ENCODE results near the gene ZNF469. TPM values are rescaled to one million over a fixed set of nuclear protein-coding genes. Genes with fewer than 3 reads are reported as not detected.
A peak's percentile ranks its signal among the peaks of the same experiment; 100 is the strongest.

Gene ZNF469
- 1 to 10 TPM; 4.5 to 5.8 (median 4.9) TPM for total RNA-seq
- 1.3 TPM for total RNA-seq (2013)

- no peaks in the 10 kb centered on the region for H3K9me3 ChIP-seq (ENCODE audit: control insufficient read depth, insufficient read depth, low read length)
- DNase-seq, result no peak
- H3K4me1 Mint-ChIP-seq, result peaks cover 0 to 4% of the 10 kb centered on the region in 2 donors
- peaks cover 15 to 28% of the 10 kb centered on the region in 2 donors for H3K27me3 Mint-ChIP-seq (ENCODE audit: low read depth in 2 of 2)
- no peaks in the 10 kb centered on the region for H3K36me3 ChIP-seq (ENCODE audit: control insufficient read depth, insufficient read depth, low read length)
- WGBS (ENCODE audit: insufficient coverage), result 10% methylated on average over 87 of the region's 87 CpGs
- ATAC-seq, result peak in 1 of 3 donors; percentile 58
- peak within 1 kb of the TSS; percentile 41 for H3K4me3 Mint-ChIP-seq
- H3K9me3 Mint-ChIP-seq, result no peaks in the 10 kb centered on the region
- H3K4me3 ChIP-seq (ENCODE audit: low read length), result no peak within 1 kb of the TSS
- no peak within 1 kb of the TSS for H3K27ac Mint-ChIP-seq
- H3K36me3 Mint-ChIP-seq, result no peaks in the 10 kb centered on the region
- no peak within 1 kb of the TSS for H3K27ac ChIP-seq (ENCODE audit: low read length)
- H3K27me3 ChIP-seq (ENCODE audit: control insufficient read depth, insufficient read depth, low read length), result peaks cover 24% of the 10 kb centered on the region
- intact Hi-C loops (cut with micrococcal nuclease), result no loop called here
- no peak for TF ChIP-seq CTCF (IDR thresholded peaks at IDR 0.05)
- H3K4me1 ChIP-seq (ENCODE audit: control insufficient read depth, insufficient read depth, low read length), result peaks cover 7% of the 10 kb centered on the region
Measured at GRCh38 chr16:88382491-88383400, at the start of gene ZNF469. ZNF469 (plus strand) TSS chr16:88382959; CDS start chr16:88427471, 44,512 bp downstream.

GRCh38 chr16:88333848-88334777 is 48.6 kb upstream of the ZNF469 start:
- no peaks in the 10 kb centered on the region for H3K36me3 ChIP-seq (ENCODE audit: control insufficient read depth, insufficient read depth, low read length)
- H3K27me3 ChIP-seq (ENCODE audit: control insufficient read depth, insufficient read depth, low read length), result no peaks in the 10 kb centered on the region
- peaks cover 10% of the 10 kb centered on the region for H3K4me1 ChIP-seq (ENCODE audit: control insufficient read depth, insufficient read depth, low read length)
- intact Hi-C loops (cut with micrococcal nuclease), result no loop called here
- peak overlapping the region in 1 of 2 donors; percentile 5 for H3K27ac Mint-ChIP-seq
- no peaks in the 10 kb centered on the region for H3K9me3 Mint-ChIP-seq
- no peak overlapping the region for H3K4me3 Mint-ChIP-seq
- H3K4me1 Mint-ChIP-seq, result peaks cover 0 to 14% of the 10 kb centered on the region in 2 donors
- no peak for TF ChIP-seq CTCF (IDR thresholded peaks at IDR 0.05)
- H3K27me3 Mint-ChIP-seq (ENCODE audit: low read depth in 2 of 2), result peaks cover 0 to 3% of the 10 kb centered on the region in 2 donors
- H3K4me3 ChIP-seq (ENCODE audit: low read length), result no peak overlapping the region
- ATAC-seq, result no peak
- H3K27ac ChIP-seq (ENCODE audit: low read length), result no peak overlapping the region
- no peaks in the 10 kb centered on the region for H3K9me3 ChIP-seq (ENCODE audit: control insufficient read depth, insufficient read depth, low read length)
- no peaks in the 10 kb centered on the region for H3K36me3 Mint-ChIP-seq
- DNase-seq, result no peak
- 81% methylated on average over 10 of the region's 10 CpGs for WGBS (ENCODE audit: insufficient coverage)

- Mint-ChIP-seq H3K36me3 (no peaks in the 10 kb centered on the region), H3K27me3 (ENCODE audit: low read depth in 2 of 2) (peaks cover 0 to 3% of the 10 kb centered on the region in 2 donors), H3K27ac (no peak overlapping the region), H3K9me3 (no peaks in the 10 kb centered on the region), H3K4me3 (no peak overlapping the region), H3K4me1 (peaks cover 0 to 14% of the 10 kb centered on the region in 2 donors)
- peaks cover 10% of the 10 kb centered on the region for H3K4me1 ChIP-seq (ENCODE audit: control insufficient read depth, insufficient read depth, low read length)
- H3K27me3 ChIP-seq (ENCODE audit: control insufficient read depth, insufficient read depth, low read length), result no peaks in the 10 kb centered on the region
- no peak overlapping the region for H3K27ac ChIP-seq (ENCODE audit: low read length)
- no peak overlapping the region for H3K4me3 ChIP-seq (ENCODE audit: low read length)
- DNase-seq (no peak), ATAC-seq (no peak)
- WGBS (ENCODE audit: insufficient coverage), result 96% methylated on average over 29 of the region's 29 CpGs
- no peaks in the 10 kb centered on the region for H3K9me3 ChIP-seq (ENCODE audit: control insufficient read depth, insufficient read depth, low read length)
- TF ChIP-seq CTCF (IDR thresholded peaks at IDR 0.05), result no peak
- no peaks in the 10 kb centered on the region for H3K36me3 ChIP-seq (ENCODE audit: control insufficient read depth, insufficient read depth, low read length)
- intact Hi-C loops (cut with micrococcal nuclease), result no loop called here
Measured at GRCh38 chr16:88334778-88335720, 47.7 kb upstream of the ZNF469 start.

Data from natural killer cell (primary cell).